HG03066 (cell line): Measurements from ENCODE around the gene CAPN1.
"Not testable (repeated sequence)": the region's sequence is repeated elsewhere in the genome, so short reads cannot be mapped to it uniquely, and the experiment has no call there.

ENCODE experiments used
- ATAC-seq: cut with Tn5 transposase; IDR thresholded peaks from one replicate; pipeline ENCODE4 v1.9.1; 2021; ENCODE audit warnings: low read depth; ENCODE audit not compliant: unreplicated experiment

Gene CAPN1

GRCh38 chr11:65181569-65182257, at the start of gene CAPN1:
CAPN1 (plus strand) TSS chr11:65181928; CDS start chr11:65182702, 774 bp downstream.
- ATAC-seq: peak; percentile 39

GRCh38 chr11:65132238-65132987, 49.3 kb upstream of the CAPN1 start:
- ATAC-seq: peak; percentile 45

- no peak for ATAC-seq
Measured at GRCh38 chr11:65132988-65133700, 48.6 kb upstream of the CAPN1 start.

- no peak for ATAC-seq
Measured at GRCh38 chr11:65133724-65134123, 48.0 kb upstream of the CAPN1 start.

- ATAC-seq: peak; percentile 50
Measured at GRCh38 chr11:65134240-65134951, 47.3 kb upstream of the CAPN1 start, which contains the start of gene SYVN1. SYVN1 (minus strand) TSS chr11:65134519; CDS start chr11:65133601, 918 bp downstream.

GRCh38 chr11:65134952-65135632, 46.6 kb upstream of the CAPN1 start:
- ATAC-seq: peak; percentile 59

GRCh38 chr11:65135633-65136145, 46.0 kb upstream of the CAPN1 start:
- no peak for ATAC-seq

GRCh38 chr11:65136515-65137096, 45.1 kb upstream of the CAPN1 start:
- no peak for ATAC-seq

- no peak for ATAC-seq
Measured at GRCh38 chr11:65141896-65142494, 39.7 kb upstream of the CAPN1 start.

- ATAC-seq: no peak
Measured at GRCh38 chr11:65147352-65148075, 34.2 kb upstream of the CAPN1 start.

- no peak for ATAC-seq
Measured at GRCh38 chr11:65148657-65149056, 33.1 kb upstream of the CAPN1 start.

GRCh38 chr11:65150131-65150508, 31.6 kb upstream of the CAPN1 start:
- not testable (repeated sequence) for ATAC-seq

GRCh38 chr11:65150509-65151299, 31.0 kb upstream of the CAPN1 start:
- ATAC-seq: no peak

- no peak for ATAC-seq
Measured at GRCh38 chr11:65151331-65151899, 30.3 kb upstream of the CAPN1 start.

- ATAC-seq: no peak
Measured at GRCh38 chr11:65152122-65152521, 29.6 kb upstream of the CAPN1 start.

- no peak for ATAC-seq
Measured at GRCh38 chr11:65156256-65156655, 25.5 kb upstream of the CAPN1 start.

GRCh38 chr11:65156926-65157325, 24.8 kb upstream of the CAPN1 start:
- no peak for ATAC-seq
